OCI-LY7 (cell line): ENCODE results near the gene KCNN3. TPM values are rescaled to one million over a fixed set of nuclear protein-coding genes. Genes with fewer than 3 reads are reported as not detected.

ENCODE experiments used
- BruUV-seq: library from RNA; stranded (reverse); fragments of 400-500 nt; replicated peaks from 2 replicates; lab custom pipeline; 2021; lab: Mats Ljungman, UMichigan
- CTCF ChIA-PET: fragments of 300-600 bp; sonication (Branson Sonifier 250); formaldehyde crosslinking; loops from one replicate; lab custom pipeline; 2022; ENCODE audit warnings: antibody characterized with exemption; ENCODE audit not compliant: unreplicated experiment; lab: Charles Lee
- POLR2A ChIA-PET: fragments of 300-600 bp; sonication (Branson Sonifier 250); formaldehyde crosslinking; loops from one replicate; lab custom pipeline; 2022; ENCODE audit warnings: antibody characterized with exemption; lab: Charles Lee
- DNase-seq: peaks from one replicate; pipeline ENCODE4 v3.0.0-alpha.2; 2015; ENCODE audit warnings: low spot score
- H2AFZ ChIP-seq: fragments of 200-600 bp; sonication (generic), shearing (Covaris generic); 2 replicates; pipeline ENCODE4 v1.6.1; 2014; ENCODE audit warnings: mild to moderate bottlenecking, antibody characterized with exemption, low read length, moderate library complexity
- H3K27ac ChIP-seq: fragments of 200-600 bp; sonication (generic); 2 replicates; pipeline ENCODE4 v1.5.1; 2014; ENCODE audit warnings: mixed run types, low read depth, mild to moderate bottlenecking, moderate library complexity, low read length, inconsistent platforms; ENCODE audit not compliant: poor library complexity, severe bottlenecking
- H3K36me3 ChIP-seq: fragments of 200-600 bp; sonication (generic); 2 replicates; pipeline ENCODE4 v1.6.1; 2014; ENCODE audit warnings: mild to moderate bottlenecking, antibody characterized with exemption, low read length, moderate library complexity, mixed read lengths; ENCODE audit not compliant: insufficient read depth
- H3K4me1 ChIP-seq: fragments of 200-600 bp; sonication (generic); 2 replicates; pipeline ENCODE4 v1.5.1; 2014; ENCODE audit warnings: mild to moderate bottlenecking, low read length; ENCODE audit not compliant: insufficient read depth, poor library complexity, severe bottlenecking
- H3K4me2 ChIP-seq: fragments of 200-600 bp; sonication (generic); 2 replicates; pipeline ENCODE4 v1.6.1; 2014; ENCODE audit warnings: mild to moderate bottlenecking, low read length
- H3K4me3 ChIP-seq: fragments of 200-600 bp; sonication (generic); 2 replicates; pipeline ENCODE4 v1.5.1; 2014; ENCODE audit warnings: mild to moderate bottlenecking, low read depth, low read length; ENCODE audit not compliant: poor library complexity, severe bottlenecking
- H3K79me2 ChIP-seq: fragments of 200-600 bp; sonication (generic); 2 replicates; pipeline ENCODE4 v1.6.1; 2016; ENCODE audit warnings: low read depth, mild to moderate bottlenecking, low read length, moderate library complexity, mixed read lengths; ENCODE audit not compliant: insufficient read depth
- H3K9me2 ChIP-seq: fragments of 200-600 bp; sonication (generic); 2 replicates; pipeline ENCODE4 v1.6.1; 2016; ENCODE audit warnings: mild to moderate bottlenecking, low read length, mixed read lengths; ENCODE audit not compliant: insufficient read depth
- H3K9me3 ChIP-seq: fragments of 200-600 bp; sonication (generic); 2 replicates; pipeline ENCODE4 v1.6.1; 2014; ENCODE audit warnings: mild to moderate bottlenecking, mixed run types, low read length, mixed read lengths
- H4K20me1 ChIP-seq: fragments of 200-600 bp; sonication (generic); 2 replicates; pipeline ENCODE4 v1.6.1; 2014; ENCODE audit warnings: mild to moderate bottlenecking, antibody characterized with exemption, low read length, moderate library complexity, mixed read lengths; ENCODE audit not compliant: insufficient read depth
- EZH2phosphoT487 ChIP-seq: fragments of 200-600 bp; sonication (generic); IDR thresholded peaks from 2 replicates; pipeline ENCODE4 v1.6.1; 2018; ENCODE audit warnings: low read depth, borderline replicate concordance, mild to moderate bottlenecking, mixed run types, antibody characterized with exemption, low read length, moderate library complexity, mixed read lengths
- intact Hi-C: fragments of 100-400 bp; cut with micrococcal nuclease; formaldehyde crosslinking; loops from one replicate; pipeline ENCODE4 v1.10.0; 2022; ENCODE audit not compliant: unreplicated experiment
- total RNA-seq, 2 experiments: library from RNA; depleted of rRNA in 1 of 2; stranded (reverse); fragments of >200 nt in 1 of 2; shearing (Covaris generic) in 1 of 2; gene quantifications; 2 replicates each; pipeline ENCODE4 v1.2.3, GENCODE V29; 2014 to 2022
- TF ChIP-seq, protein P1 (sequence below): fragments of 200-600 bp; sonication (generic); conservative IDR thresholded peaks from 2 replicates; pipeline ENCODE4 v1.5.1; 2014; ENCODE audit warnings: mild to moderate bottlenecking, antibody characterized with exemption, low read length, moderate library complexity, mixed read lengths

The KCNN3 gene
- total RNA-seq, 2 experiments from 2014 or later: 14.8 to 50.8 TPM

DNA sequence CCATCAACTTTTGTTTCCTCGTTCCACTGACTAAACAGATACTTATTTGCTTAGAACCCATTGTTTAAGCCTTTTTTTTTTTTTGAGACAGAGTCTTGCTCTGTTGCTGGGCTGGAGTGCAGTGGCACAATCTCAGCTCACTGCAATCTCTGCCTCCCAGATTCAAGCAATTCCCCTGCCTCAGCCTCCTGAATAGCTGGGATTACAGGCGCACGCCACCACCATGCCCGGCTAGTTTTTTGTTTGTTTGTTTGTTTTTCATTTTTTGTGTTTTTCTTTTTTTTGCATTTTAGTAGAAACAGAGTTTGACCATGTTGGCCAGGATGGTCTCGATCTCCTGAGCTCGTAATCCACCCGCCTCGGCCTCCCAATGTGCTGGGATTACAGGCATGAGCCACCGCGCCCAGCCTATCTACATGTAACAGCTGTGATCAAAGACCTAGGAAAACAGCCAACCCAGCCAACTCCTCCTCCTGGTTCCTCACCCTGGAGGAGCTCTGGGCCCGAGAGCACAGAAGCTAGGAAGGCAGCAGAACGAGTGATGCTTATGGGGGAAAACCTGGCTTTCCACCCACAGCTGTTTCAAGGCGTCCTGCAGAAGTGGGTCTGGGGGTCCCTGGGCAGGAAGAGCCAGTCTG, 32.9 kb downstream of the KCNN3 start:
- BruUV-seq: no TSS peak
- H3K9me3 ChIP-seq: no peaks in the 10 kb centered on the region
- no peak for TF ChIP-seq EZH2phosphoT487
- TF ChIP-seq, protein P1, sequence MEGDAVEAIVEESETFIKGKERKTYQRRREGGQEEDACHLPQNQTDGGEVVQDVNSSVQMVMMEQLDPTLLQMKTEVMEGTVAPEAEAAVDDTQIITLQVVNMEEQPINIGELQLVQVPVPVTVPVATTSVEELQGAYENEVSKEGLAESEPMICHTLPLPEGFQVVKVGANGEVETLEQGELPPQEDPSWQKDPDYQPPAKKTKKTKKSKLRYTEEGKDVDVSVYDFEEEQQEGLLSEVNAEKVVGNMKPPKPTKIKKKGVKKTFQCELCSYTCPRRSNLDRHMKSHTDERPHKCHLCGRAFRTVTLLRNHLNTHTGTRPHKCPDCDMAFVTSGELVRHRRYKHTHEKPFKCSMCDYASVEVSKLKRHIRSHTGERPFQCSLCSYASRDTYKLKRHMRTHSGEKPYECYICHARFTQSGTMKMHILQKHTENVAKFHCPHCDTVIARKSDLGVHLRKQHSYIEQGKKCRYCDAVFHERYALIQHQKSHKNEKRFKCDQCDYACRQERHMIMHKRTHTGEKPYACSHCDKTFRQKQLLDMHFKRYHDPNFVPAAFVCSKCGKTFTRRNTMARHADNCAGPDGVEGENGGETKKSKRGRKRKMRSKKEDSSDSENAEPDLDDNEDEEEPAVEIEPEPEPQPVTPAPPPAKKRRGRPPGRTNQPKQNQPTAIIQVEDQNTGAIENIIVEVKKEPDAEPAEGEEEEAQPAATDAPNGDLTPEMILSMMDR: no peak
- no peak overlapping the region for H2AFZ ChIP-seq
- peaks cover 18% of the 10 kb centered on the region; the same call in 1 of the 2 replicates for H3K36me3 ChIP-seq
- intact Hi-C loops: loop anchor here (1.0 kb wide), 1 partner anchor 23 kb away; no protein-coding TSS in a partner anchor
- peak overlapping the region; percentile 46 for H3K27ac ChIP-seq
- no peak for DNase-seq
- H3K9me2 ChIP-seq: no peaks in the 10 kb centered on the region
- ChIA-PET CTCF (interaction anchor here (1.0 to 2.2 kb wide), 3 partner anchors 22 to 26 kb away, joined by 4 to 8 read pairs (median 5); no protein-coding TSS in a partner anchor), POLR2A (interaction anchor here (0.8 to 3.6 kb wide), 4 partner anchors 12 to 28 kb away, joined by 3 to 43 read pairs (median 5); no protein-coding TSS in a partner anchor)
- no peaks in the 10 kb centered on the region for H3K79me2 ChIP-seq
- H3K4me3 ChIP-seq: no peak overlapping the region
- H4K20me1 ChIP-seq: no peaks in the 10 kb centered on the region
- peak overlapping the region; percentile 42 for H3K4me2 ChIP-seq
- peaks cover 68% of the 10 kb centered on the region for H3K4me1 ChIP-seq

DNA sequence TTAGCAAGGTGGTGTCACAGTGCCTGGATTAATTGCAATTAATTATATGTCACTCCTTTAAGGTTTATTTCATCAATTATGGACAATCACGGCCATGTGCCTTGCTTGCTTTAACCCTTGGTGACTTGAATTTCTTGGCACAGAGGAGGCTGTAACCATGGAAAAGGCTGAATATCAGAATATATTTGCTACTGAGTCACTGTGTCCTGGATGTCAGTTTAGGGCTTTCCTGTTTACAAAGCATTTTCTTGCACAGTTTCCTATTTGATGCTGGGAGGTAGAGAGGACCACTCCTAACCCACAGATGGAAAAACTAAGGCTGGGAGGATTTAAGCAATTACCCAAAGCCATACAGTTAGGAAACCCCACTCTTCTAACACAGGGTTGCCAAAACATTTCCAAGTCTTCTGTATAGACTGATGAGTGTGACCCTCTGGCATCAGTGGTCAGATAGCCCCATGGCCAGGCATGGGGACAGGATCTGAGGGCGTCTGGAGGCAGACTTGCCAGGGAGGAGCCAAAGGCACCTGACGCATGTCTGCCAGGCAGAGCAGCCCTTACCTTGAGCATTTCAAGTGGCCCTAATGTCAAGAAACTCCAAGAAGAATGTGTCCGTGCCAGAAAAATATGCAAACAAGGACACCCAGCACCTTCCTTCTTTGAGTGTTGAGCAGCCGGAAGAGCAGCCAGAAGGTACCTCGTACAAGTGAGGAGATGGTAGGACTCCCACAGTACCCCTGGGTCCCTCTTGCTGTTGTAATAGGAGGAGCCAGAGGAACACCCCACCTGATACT, 34.4 kb downstream of the KCNN3 start:
- H3K36me3 ChIP-seq: peaks cover 15% of the 10 kb centered on the region; the same call in 1 of the 2 replicates
- H3K9me3 ChIP-seq: no peaks in the 10 kb centered on the region
- intact Hi-C loops: no loop called here
- POLR2A ChIA-PET: interaction anchor here (3.6 kb wide), 1 partner anchor 24 kb away, joined by 43 read pairs; no protein-coding TSS in a partner anchor
- peaks cover 54% of the 10 kb centered on the region for H3K4me1 ChIP-seq
- no peak for DNase-seq
- BruUV-seq: no TSS peak
- no peak overlapping the region for H3K4me2 ChIP-seq
- H4K20me1 ChIP-seq: no peaks in the 10 kb centered on the region
- no peak overlapping the region for H3K4me3 ChIP-seq
- H3K27ac ChIP-seq: no peak overlapping the region
- H2AFZ ChIP-seq: no peak overlapping the region
- no peaks in the 10 kb centered on the region for H3K9me2 ChIP-seq
- TF ChIP-seq, protein P1: no peak
- TF ChIP-seq EZH2phosphoT487: no peak
- CTCF ChIA-PET: no interaction called here
- H3K79me2 ChIP-seq: no peaks in the 10 kb centered on the region
